NCI-H1694 (cell line): ENCODE measurements around the gene FARS2.
"Not testable (repeated sequence)": the region's sequence is repeated elsewhere in the genome, so short reads cannot be mapped to it uniquely, and the experiment has no call there.

Source experiments
- DNase-seq: peaks from one replicate; lab custom pipeline; 2025; lab: John Stamatoyannopoulos, UW

The FARS2 gene

DNA sequence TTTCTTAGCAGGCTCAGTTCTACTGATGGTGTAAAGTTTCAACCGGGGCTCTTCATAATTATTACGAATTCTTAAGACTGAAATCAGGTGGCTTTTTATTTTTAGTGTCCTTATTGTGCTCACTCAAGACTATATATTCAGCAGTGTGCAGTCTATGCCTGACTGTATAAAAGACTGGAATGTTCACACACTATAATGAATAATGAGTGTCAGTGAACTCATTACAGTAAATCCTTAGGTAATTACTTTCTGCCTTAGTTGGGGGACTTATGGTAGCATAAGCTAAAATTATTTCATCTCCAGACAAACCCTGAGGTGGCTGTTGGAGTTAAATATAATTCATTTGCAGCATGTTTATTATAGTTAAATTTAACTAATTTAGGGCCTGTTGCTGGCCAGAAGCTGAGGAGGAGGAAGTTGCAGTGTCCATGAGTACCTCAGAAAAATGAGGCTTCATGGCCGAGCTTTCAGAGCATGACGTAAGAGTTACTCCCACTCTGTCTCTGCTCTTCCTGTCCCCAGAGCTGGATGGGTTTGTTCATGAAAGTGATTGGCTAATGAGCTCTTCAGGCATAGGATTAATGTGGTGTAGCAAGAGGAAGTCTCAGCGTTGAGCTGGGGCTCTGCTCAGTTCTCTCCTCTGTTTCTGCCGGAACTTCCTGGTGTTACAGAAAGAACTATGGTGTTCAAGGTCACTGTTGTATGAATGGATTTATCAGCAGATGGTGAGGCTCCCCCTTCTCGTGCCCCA is 409.7 kb downstream of the FARS2 start:
- DNase-seq, result no peak

DNA sequence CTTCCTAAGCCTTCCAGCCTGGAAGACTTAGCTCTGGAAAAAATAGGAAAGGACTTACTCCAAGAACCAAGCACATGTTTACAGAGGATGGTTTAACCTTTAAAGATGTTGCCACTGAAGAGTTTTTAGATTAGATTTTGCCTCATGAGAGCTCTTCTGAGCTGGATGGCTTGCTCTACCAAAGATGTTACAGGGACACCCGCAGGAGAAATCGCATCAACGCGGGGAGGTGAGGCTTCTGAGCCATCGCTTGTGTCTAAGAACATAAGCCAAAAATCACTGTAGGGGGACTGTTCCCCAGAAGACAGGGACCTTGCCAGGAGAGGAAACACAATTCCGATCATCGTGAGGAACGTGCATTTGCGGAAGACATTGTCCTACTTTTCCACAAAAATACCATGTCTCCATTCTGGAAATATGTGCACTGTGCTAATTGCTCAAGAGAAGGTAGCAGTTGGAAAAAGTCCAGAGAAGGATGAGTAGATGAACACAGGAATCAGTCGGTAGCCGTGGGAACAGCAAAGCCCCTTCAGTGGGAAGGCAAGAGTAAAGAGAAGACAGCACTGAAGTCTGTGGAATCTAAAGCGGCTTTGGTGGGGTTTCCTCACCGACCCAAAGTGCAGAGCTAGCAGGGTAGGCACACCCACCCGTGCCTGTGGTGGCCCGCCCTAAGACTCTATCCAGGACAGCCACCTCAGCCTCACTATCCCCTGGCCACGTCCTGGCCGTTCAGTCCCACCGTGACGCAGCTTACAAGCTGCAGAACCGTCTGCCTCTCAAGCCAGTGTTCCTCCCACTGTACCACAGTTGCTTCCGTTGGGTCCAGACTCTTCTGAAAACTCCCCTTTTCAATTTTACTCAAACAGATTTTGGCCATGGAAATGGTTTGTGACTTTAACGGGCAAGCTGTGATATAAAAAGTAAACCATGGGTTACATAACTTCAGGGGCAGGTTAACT is 410.6 kb downstream of the FARS2 start:
- no peak for DNase-seq

DNA sequence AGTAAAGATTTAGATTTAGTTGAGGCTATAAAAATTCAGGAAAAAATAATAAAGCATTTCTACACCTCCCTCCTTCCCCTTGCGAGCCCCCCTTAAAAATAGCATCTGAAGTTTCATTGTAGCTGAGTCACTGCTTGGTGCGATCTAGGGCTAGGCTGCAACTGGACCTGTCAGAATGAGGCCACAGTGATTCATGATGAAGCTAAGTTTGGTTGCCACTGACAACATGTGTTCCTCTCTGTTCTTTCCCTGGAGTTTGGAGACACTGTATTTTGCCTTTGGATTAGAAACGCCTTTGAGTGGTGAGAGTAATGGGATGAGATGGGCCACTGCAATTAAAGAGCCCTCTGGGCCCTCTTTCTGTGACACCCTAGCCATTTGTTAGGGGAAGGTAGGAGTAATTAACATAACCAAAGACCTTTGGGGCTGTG is 411.3 kb downstream of the FARS2 start:
- no peak for DNase-seq

DNA sequence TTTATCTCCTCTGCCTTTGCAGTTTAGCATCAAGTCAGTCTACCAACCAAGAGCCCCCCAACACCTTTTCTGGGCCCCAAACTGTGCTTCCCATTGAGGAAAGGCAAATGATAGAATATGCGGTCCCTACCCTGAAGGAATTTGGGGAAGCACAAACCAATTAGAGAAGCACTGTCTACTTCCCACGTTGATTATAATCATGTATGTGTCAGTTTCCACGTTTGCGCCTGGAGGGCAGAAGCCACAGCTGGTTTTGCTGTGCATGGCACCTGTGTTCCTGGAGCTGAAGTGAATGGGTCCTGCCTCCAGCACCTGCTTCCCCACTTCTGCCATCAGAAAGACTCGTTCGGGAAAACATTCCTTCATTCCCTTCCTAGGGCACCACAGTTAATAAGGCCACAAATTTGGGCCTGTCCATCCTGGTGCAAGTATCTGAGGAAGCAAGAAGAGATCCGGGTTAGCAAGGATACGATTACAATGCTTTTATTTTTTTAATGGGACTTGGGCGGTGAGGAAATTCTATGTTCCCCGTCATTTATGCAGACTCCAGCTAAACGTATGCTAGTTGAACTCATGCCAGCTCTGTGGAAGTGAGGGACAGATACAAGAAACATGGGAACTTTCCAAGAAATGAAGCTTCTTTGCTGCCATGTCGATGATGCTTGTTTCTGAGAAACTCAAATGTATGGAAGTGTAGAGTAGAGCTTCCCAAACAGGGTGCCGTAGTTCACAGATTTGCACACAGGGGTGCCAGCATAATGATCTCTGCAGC is 411.9 kb downstream of the FARS2 start:
- no peak for DNase-seq

DNA sequence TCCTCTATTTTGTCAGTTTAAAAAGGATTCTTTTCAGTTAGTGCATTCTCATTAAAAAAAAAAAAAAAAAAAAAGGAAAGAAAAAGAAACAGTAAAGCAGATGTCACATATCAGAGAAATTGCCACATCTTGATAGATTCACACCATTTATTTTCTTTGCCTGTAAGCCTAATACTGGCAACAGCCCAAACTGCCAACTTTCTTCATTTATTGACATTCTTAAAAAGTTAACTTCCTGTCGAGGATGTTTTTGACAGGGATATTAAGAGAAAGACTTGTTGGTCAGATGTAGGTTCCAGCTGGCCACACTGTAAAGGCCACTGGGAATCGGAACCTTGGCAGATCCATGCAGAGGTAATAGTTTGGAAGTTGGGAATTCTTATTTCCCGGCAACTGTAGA is 412.8 kb downstream of the FARS2 start:
- DNase-seq, result no peak

DNA sequence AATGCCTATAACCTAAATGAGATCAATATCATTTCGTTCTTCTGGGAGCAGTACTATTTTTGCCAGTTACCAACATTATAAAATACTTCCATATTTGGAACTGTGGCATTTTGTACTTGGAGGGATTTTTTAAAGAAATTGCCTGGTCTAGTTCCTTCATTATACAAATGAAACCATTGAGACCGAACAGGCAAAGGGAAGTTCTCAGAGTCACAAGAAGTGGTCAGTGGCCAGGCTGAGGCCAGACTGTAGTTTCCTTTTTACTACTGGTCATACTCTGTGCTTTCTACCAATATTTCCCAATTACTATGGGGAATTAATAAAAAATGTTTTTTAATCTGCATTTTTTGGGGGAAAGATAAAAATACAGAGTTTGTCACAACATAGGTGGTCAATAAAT is 413.4 kb downstream of the FARS2 start:
- DNase-seq, result no peak

DNA sequence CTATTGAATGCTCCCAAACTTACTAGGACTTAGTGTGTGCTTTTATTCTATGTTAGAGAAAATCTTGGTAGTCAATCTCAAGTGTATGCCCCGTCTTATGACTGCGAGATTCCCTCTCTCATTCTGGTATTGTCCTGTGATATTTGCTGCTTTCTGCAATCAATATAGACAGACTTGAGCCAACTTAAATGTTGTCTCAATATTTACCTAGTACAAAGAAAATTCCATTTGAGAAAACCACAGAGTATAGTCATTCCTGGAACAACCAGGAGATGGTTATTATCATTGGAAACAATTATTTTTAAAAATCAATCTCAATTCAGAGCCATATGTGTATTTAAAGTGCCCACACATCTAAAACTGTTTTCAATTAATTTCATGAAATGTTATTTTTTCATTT is 415.4 kb downstream of the FARS2 start:
- no peak for DNase-seq

DNA sequence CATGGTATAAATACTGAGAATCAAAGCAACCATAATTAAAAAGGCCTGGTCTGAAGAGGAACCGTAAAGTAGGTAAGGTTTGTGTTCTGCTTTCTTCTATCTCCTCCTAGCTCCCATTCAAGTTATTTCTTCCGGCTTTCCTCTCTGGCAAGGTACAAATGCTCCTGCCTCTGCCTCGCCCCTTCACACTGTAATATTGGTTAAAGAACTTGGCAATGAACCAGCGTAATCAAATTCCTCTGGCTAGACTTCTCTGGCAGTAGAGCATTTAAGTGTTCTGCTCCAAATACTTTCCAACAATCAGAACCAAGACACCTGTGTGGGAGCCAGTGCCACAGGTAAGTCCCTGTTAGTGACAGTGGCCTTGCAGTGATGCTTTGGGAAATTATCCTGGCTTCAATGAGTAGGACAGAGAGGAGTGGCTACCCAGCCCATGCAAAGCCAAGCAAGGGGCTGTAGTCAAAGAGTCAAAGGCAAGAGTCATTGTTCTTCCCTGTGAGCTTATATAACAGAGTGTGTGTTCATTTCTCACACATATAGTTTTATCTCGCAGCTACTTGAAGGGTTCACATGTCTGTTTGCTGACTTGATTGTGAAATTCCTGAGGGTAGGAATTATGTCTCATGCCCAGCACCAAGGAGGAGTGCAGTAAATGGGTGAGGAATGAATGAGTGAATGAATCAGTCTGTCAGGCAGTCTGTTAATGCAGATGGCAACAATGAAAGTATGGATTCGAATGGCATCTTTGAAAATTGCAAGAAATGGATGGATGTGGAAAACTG is 416.1 kb downstream of the FARS2 start:
- no peak for DNase-seq

DNA sequence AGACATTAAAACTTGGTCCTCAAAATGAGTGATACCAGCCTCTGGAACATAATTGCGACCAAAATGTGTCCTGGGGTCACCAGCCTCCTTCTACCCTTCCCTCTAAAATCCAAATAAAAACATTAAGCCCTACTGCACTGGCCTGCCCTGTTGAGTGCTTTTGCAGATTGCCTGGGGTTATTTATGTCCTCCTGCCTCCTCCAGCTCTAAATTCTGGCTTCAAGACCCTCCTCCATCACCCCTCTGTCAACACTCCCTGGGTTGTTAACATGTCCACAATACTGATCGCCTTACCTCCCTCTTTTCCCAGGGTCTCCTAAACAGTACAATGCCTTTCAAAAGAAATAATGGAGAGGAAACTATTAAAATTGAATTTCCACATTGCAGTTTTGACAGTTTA is 418.0 kb downstream of the FARS2 start:
- no peak for DNase-seq

DNA sequence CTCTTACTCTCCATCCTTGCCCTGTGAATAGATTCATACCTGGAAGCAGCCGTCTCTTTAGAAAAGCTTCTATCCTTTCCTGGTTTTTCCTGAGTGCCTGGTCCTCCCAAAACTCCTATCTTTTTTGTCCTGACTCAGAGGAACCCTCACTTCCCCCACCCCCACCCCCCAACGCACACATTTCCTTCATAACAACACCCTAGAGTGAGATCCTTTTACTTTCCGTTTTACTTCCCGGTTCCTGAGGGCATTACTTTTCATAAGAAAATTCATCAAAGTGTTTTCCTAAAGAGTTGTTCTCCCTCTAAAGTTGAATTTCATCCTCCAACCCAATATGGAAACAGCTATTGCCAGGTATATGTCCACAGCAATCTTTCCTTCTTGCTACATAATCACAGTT is 418.4 kb downstream of the FARS2 start:
- DNase-seq, result no peak

DNA sequence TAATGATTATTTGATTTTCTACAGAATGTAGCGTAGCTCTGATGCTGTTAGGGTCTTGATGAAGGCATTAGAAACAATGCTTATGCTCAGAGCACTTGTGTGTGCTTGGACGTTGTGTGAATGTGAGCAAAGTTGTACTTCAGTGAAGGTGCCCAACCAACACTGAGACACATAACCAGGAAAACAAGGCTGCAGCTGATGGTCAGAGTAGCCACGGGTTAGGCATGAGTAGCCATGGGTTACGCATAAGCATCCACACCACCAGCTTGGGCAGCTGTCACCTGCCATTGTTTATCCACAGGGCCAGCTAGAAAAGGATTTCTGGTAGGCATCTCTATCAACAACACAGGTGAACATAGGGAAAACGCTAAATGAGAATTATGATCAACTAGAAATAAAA is 418.8 kb downstream of the FARS2 start:
- no peak for DNase-seq

DNA sequence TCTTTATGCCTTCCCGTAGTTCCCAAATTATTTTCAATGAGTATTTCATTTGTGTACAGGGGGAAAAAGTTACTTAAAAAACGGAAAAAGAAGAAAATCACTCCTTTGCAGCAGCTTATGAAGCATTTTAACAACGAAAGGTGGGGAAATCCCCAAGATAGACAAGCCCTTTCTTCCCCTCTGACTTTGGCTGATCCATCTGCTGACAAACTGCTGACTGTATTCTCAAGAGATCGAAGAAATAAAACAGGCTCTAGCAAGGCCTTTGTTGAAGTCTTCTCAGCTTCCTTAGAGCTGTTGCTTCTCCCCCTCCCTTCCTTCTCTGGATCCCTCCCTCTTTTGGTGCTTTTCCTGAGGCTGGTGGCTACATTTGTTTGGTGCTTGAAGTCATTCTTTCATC is 420.2 kb downstream of the FARS2 start:
- DNase-seq, result no peak

DNA sequence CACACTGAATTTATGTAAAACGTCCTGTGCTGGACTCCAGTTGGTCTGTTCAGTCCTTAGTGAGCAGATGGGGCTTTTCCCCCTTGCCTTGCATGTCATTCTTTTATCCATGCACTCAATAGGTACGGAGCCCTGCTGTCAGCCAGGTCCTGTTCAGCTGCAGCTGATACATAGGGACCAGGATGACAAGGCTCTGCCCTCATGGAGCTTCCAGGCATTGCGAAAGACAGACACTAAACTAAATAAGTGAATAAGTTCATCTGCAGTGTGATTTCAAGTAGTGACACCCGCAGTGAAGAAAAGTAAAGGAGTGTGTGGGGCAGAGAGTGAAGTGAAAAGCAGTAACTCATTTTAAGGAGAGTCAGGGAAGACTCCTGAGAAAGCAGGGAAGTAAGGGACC is 421.2 kb downstream of the FARS2 start:
- no peak for DNase-seq

DNA sequence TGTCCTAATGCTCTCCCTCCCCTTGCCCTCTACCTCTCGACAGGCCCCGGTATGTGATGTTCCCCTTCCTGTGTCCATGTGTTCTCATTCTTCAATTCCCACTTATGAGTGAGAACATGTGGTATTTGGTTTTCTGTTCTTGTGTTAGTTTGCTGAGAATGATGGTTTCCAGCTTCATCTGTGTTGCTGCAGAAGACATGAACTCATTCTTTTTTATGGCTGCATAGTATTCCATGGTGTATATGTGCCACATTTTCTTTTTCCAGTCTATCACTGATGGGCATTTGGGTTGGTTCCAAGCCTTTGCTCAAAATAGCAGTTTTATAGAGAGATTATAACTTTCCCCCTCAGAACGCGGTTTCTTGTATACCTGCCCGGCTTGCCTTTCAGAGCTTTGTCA is 422.4 kb downstream of the FARS2 start:
- DNase-seq, result not testable (repeated sequence)

DNA sequence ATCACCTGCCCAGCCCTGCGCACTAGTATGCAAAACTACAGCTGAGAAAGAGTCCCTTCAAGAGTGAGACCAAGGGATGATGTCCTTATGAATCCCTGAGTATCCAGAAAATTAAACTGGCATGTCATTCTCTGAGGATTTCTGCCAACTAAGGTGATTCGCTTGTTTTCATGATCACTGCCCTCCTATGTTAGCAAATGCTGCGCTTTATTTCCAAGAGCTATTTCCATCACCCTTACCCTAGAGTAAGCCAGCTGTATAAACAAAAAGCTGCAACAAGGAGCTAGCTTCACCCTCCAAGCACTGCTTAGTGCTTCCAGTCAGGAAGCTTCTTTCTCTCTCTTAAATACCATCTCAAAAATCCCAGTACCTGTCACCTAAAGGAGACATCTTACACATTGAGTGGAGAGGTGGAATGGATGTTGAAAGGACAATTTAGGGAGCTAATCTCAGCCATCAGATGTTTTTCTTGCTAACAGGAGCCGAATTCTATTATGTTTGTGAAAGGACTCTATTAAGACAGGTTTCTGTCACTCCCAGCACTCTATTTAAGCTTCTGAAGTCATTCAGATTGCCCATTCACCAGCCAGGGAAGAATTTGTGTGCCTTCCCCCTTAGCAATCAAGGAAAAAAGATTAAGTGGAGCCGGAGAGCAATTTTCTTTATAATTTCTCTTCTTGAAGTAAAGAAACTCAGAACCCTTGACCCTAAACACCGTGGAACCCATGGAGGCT is 423.2 kb downstream of the FARS2 start:
- DNase-seq, result no peak

DNA sequence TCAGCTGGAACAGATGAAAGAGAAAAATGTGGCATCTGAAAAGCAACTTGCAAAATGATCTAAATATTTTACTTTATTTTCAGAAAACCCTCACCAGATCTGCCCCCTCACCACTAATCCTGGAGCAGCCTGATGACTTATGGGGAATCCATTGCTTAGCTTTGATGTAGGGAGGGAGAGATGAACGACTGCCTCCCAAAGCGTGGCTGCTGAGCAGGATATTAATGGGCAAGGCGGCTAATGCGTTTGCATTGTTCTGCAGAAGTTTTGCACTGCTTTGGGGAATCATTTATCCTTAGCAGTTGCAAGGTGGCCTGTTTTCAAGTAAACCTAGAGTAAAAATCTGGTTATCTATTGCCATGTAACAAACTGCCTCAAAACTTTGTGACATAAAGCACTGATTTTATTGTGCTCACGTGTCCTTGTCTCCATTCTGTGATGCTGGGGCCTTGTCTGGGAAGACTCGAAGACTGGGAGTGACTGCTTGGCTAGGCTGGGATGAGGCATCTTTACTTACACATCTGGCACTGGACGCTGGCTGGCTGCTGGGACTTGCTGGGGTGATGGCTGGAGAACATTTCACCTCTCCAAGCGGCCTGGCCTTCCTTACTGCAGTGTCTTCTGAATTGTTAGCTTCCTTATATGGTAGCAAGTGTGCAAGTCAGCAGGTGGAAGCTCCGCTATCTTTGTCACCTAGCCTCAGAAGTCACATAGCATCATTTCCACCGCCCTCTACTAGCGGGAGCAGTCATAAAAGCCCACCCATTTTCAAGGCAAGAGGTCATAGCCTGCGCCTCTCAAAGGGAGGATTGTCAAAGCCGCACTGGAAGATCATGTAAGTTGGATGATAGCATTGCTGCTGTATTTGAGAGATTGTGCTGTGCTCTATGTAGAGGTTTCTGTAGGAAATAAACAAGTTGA is 432.2 kb downstream of the FARS2 start:
- no peak for DNase-seq

DNA sequence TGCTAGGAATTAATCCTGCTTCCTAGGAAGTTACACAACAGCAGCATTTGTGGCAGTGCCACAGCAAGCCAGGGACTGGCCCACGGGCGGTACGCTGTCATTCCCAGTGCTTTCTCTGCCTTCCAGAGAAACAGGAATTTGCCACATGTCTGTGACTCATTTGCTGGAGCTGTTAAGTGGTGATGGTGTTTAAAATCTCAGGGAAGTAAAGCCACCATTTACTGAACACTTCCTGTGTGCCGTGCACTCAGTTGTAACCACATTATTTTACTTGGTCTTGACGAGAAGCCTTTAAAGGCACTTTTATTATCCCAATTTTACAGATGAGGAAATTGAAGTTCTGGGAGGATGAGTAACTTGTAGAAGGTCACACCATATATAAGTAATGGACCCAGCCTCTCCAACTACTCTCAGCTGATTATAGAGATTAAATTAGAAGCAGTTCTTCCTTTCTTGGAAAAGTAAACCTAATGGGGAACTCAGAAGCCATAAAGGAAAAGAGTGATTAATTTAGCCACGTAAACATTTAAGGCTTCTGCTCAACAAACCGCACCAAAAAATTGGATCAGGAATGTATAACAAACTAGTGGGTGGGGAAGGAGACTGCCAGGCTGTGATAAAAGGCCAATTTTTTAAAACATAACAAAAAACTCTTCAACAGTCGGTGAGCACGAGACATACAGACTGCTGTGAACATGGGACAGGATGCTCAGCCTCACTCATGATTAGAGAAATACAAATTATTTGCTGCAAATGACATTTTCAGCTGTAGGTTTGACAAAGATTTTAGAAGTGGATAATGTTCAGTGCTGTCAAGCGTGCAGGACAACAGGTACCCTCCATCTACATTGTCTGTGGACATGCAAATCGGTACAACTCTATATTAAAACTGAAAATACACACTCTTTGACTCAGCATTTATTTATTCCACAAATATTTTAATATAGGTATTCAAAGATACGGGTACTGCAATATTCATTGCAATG is 434.2 kb downstream of the FARS2 start:
- DNase-seq, result no peak

DNA sequence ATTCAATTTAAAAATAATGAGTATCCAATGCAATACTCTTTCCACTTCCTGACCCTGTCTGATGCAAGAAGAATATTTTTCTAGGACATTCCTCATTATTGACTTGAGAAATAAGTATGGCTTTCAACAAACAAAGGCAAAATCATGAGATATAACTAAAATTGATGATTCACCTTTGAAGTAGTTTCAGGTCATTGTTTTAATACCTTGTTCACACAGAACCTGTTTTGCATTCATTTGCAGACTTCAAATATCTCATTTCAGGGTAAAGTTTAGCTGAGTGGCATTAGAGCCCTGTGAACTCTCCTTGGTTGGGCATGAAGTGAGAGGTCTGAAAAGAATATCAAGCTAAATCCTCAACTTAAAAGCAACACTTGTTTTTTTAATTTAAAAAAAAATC is 436.2 kb downstream of the FARS2 start:
- DNase-seq, result no peak

DNA sequence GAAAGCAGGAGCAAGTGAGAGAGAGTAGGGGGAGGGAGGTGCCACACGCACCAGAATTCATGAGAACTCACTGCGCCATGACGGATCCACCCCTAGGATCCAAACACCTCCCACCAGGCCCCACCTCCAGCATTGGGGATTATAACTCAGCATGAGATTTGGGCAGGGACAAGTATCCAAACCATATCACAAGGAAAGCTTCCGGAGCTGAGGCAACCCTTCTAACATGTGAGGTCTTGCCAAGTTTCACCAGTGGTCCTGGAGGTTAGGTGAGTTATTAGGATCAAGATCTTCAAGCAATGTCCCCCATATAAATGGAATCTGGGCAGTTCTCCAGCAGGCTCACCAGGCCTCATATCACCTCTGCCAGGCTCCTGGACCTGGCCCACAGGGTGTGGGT is 437.0 kb downstream of the FARS2 start:
- DNase-seq, result no peak
